ENCODE results near the gene GATD1. TPM values are rescaled to one million over a fixed set of nuclear protein-coding genes. Genes with fewer than 3 reads are reported as not detected.

GATD1 gene
- total and polyA plus RNA-seq, 2 donors (not counting 1 experiment from before 2014, with no cell fraction given) = 62.4 to 70.0 TPM

DNA sequence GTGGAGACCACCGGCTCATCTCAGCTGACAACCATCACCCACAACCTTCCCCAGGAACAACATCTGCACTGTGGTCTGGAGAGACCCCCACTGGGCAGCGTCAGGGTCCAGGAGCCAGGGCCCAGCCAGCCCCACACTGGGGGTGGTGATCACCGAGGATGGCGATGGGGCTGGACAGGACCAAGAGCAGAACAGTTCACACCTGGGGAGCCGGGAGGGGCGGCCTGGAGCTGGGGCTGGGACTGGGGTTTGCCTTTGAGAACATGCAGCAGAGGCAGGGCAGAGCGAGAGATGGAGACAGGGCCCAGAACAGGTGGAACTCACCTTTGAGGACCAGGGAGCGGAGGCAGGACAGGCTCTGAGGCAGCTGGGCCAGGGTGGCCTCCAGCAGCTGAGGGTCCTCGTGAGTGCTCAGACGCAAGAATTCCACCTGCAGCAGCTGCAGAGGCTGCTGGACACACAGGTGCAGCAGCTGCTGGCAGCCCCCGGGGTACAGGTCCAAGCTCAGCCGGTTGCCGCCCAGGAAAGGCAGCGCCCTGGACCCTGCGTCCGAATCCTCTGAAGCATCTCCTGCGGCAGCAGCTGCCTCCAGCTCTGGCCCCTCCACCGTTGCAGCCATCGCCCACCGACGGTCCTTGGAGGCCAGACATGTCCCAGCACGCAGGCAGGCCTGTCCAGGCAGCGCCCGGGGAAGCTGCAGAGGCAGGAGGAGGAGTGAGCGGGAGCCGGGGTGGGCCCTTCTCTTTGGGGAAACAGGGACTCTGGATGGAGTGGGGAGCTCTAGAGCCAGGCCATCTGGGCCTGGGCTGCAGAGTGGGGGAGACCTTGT is 26.7 kb upstream of the GATD1 start:
- ChIA-PET POLR2A (interaction anchor here (0.7 to 1.3 kb wide), 2 partner anchors 8 to 268 kb away, joined by 3 to 4 read pairs; partner anchors contain the start of gene HRAS), CTCF (interaction anchor here (0.8 to 1.1 kb wide), 2 partner anchors 78 to 121 kb away, joined by 3 to 4 read pairs; partner anchors contain the start of gene AP2A2)
- Histone ChIP-seq H3K9me3 (ENCODE audit: control extremely low read depth in 1 of 3, control insufficient read depth in 2 of 3, insufficient read depth in 1 of 3, low read length in 2 of 3) (no peaks in the 10 kb centered on the region), H3K36me3 (replicated peaks in 1 of 2; ENCODE audit: control extremely low read depth in 1 of 2, control insufficient read depth in 1 of 2, extremely low read depth in 1 of 2, insufficient read depth in 2 of 2, low read length in 1 of 2) (peaks cover 0 to 9% of the 10 kb centered on the region in 2 experiments), H2AFZ (ENCODE audit: insufficient read depth, low read depth, low read length, poor library complexity, severe bottlenecking) (peak overlapping the region; percentile 74), H3K79me2 (ENCODE audit: control insufficient read depth, insufficient read depth, low read length) (peaks cover 61% of the 10 kb centered on the region), H3K9ac (ENCODE audit: low read length) (peak overlapping the region; percentile 71), H4K20me1 (ENCODE audit: control insufficient read depth, insufficient read depth, low read length, poor library complexity, severe bottlenecking) (peaks cover 39% of the 10 kb centered on the region), H3K4me2 (replicated peaks; ENCODE audit: low read depth, low read length, poor library complexity, severe bottlenecking) (peak overlapping the region; percentile 97), H3K4me3 (ENCODE audit: control extremely low read depth in 1 of 5, extremely low read depth in 1 of 5, insufficient read depth in 1 of 5, low read depth in 2 of 5, low read length in 4 of 5) (peak overlapping the region in 4 of 5 experiments; percentile 62 to 71 (median 71)), H3K27ac (ENCODE audit: low read length in 2 of 2) (peak overlapping the region; percentile 20 to 75), H3K4me1 (ENCODE audit: control insufficient read depth in 2 of 2, insufficient read depth in 2 of 2, low read length in 2 of 2) (peaks cover 16 to 31% of the 10 kb centered on the region in 2 donors), H3K27me3 (replicated peaks in 1 of 4; ENCODE audit: control extremely low read depth in 1 of 4, control insufficient read depth in 3 of 4, insufficient read depth in 4 of 4, low read length in 3 of 4) (no peaks in the 10 kb centered on the region)
- 61% methylated on average over 26 of the region's 26 CpGs for WGBS (ENCODE audit: insufficient coverage)
- H3K4me1 Mint-ChIP-seq = peaks cover 19% of the 10 kb centered on the region
- DNase-seq (no peak), ATAC-seq (ENCODE audit: low read depth) (no peak)
- H3K4me3 Mint-ChIP-seq = peak overlapping the region; percentile 80
- intact Hi-C loops (cut with micrococcal nuclease) = loop anchor here (2.0 kb wide), 1 partner anchor 187 kb away; no protein-coding TSS in a partner anchor
- TF ChIP-seq, protein P1, sequence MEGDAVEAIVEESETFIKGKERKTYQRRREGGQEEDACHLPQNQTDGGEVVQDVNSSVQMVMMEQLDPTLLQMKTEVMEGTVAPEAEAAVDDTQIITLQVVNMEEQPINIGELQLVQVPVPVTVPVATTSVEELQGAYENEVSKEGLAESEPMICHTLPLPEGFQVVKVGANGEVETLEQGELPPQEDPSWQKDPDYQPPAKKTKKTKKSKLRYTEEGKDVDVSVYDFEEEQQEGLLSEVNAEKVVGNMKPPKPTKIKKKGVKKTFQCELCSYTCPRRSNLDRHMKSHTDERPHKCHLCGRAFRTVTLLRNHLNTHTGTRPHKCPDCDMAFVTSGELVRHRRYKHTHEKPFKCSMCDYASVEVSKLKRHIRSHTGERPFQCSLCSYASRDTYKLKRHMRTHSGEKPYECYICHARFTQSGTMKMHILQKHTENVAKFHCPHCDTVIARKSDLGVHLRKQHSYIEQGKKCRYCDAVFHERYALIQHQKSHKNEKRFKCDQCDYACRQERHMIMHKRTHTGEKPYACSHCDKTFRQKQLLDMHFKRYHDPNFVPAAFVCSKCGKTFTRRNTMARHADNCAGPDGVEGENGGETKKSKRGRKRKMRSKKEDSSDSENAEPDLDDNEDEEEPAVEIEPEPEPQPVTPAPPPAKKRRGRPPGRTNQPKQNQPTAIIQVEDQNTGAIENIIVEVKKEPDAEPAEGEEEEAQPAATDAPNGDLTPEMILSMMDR (IDR thresholded peaks at IDR 0.05) = no peak
- TF ChIP-seq EZH2 (IDR thresholded peaks at IDR 0.05; ENCODE audit: borderline replicate concordance, insufficient read depth, low read depth, low read length, poor library complexity, severe bottlenecking) = no peak
- H3K9me3 Mint-ChIP-seq (ENCODE audit: insufficient read depth) = no peaks in the 10 kb centered on the region
- H3K27me3 Mint-ChIP-seq = no peaks in the 10 kb centered on the region
- peak overlapping the region; percentile 81 for H3K27ac Mint-ChIP-seq

DNA sequence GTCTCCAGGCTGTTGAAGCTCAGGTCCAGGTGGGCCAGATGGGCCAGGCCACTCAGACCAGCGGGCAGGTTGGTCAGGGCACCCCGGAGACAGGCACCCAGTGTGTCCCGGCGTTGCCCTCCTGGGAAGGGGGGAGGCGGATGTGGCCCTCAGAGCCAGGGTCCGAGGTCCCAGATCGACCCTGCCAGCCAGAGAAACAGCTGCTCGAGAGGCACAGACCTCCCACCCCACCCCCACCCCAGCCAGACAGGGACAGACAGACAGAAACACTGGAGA is 26.1 kb upstream of the GATD1 start:
- H3K4me3 Mint-ChIP-seq = peak overlapping the region; percentile 37
- intact Hi-C loops (cut with micrococcal nuclease) = no loop called here

More for the DNA sequence above, 26.1 kb upstream of the GATD1 start:
- peaks cover 13% of the 10 kb centered on the region for H3K4me1 Mint-ChIP-seq
- no peak overlapping the region for H3K4me2 ChIP-seq (replicated peaks; ENCODE audit: low read depth, low read length, poor library complexity, severe bottlenecking)
- WGBS (ENCODE audit: insufficient coverage) = 100% methylated on average over 2 of the region's 8 CpGs
- H3K79me2 ChIP-seq (ENCODE audit: control insufficient read depth, insufficient read depth, low read length) = peaks cover 62% of the 10 kb centered on the region
- no peaks in the 10 kb centered on the region for H3K9me3 ChIP-seq (ENCODE audit: control extremely low read depth in 1 of 3, control insufficient read depth in 2 of 3, insufficient read depth in 1 of 3, low read length in 2 of 3)
- peaks cover 11 to 31% of the 10 kb centered on the region in 2 donors for H3K4me1 ChIP-seq (ENCODE audit: control insufficient read depth in 2 of 2, insufficient read depth in 2 of 2, low read length in 2 of 2)
- H3K27me3 ChIP-seq (replicated peaks in 1 of 4; ENCODE audit: control extremely low read depth in 1 of 4, control insufficient read depth in 3 of 4, insufficient read depth in 4 of 4, low read length in 3 of 4) = no peaks in the 10 kb centered on the region
- POLR2A ChIA-PET = no interaction called here
- H3K4me3 ChIP-seq (ENCODE audit: control extremely low read depth in 1 of 5, extremely low read depth in 1 of 5, insufficient read depth in 1 of 5, low read depth in 2 of 5, low read length in 4 of 5) = no peak overlapping the region
- H3K27ac Mint-ChIP-seq = no peak overlapping the region
- H3K9me3 Mint-ChIP-seq (ENCODE audit: insufficient read depth) = no peaks in the 10 kb centered on the region
- CTCF ChIA-PET = no interaction called here
- no peak overlapping the region for H2AFZ ChIP-seq (ENCODE audit: insufficient read depth, low read depth, low read length, poor library complexity, severe bottlenecking)
- H3K27me3 Mint-ChIP-seq = no peaks in the 10 kb centered on the region
- no peak for TF ChIP-seq EZH2 (IDR thresholded peaks at IDR 0.05; ENCODE audit: borderline replicate concordance, insufficient read depth, low read depth, low read length, poor library complexity, severe bottlenecking)
- TF ChIP-seq, protein P1 (IDR thresholded peaks at IDR 0.05) = no peak
- H4K20me1 ChIP-seq (ENCODE audit: control insufficient read depth, insufficient read depth, low read length, poor library complexity, severe bottlenecking) = peaks cover 45% of the 10 kb centered on the region
- no peak overlapping the region for H3K27ac ChIP-seq (ENCODE audit: low read length in 2 of 2)
- peaks cover 0 to 9% of the 10 kb centered on the region in 2 experiments for H3K36me3 ChIP-seq (replicated peaks in 1 of 2; ENCODE audit: control extremely low read depth in 1 of 2, control insufficient read depth in 1 of 2, extremely low read depth in 1 of 2, insufficient read depth in 2 of 2, low read length in 1 of 2)
- ATAC-seq (ENCODE audit: low read depth) (no peak), DNase-seq (no peak)
- H3K9ac ChIP-seq (ENCODE audit: low read length) = no peak overlapping the region
